ENCODE measurements around the gene MLXIP. TPM values are rescaled to one million over a fixed set of nuclear protein-coding genes. Genes with fewer than 3 reads are reported as not detected.

MLXIP gene
- total RNA-seq, 4 donors from 2014 or later, result 9.6 to 20.0 (median 11.4) TPM

- H3K4me3 ChIP-seq, result no peak overlapping the region
- intact Hi-C loops (cut with DNase I), result no loop called here
- 75 to 78% methylated on average over 13 to 17 of the region's 28 CpGs for WGBS, 2 donors
- peaks cover 32 to 85% (median 48%) of the 10 kb centered on the region in 3 donors for H3K36me3 ChIP-seq
- DNase-seq, result no peak
- H3K9me3 ChIP-seq, result no peaks in the 10 kb centered on the region
- no peak for TF ChIP-seq POLR2A (IDR thresholded peaks at IDR 0.05)
- TF ChIP-seq CTCF (IDR thresholded peaks at IDR 0.05), result no peak
- H3K4me1 ChIP-seq, result peaks cover 0 to 9% (median 0%) of the 10 kb centered on the region in 3 donors
- H3K27ac ChIP-seq, result no peak overlapping the region
- no peaks in the 10 kb centered on the region for H3K27me3 ChIP-seq
These were observed 54.8 kb downstream of the MLXIP start for GRCh38 chr12:122133192-122133950.

- H3K27ac ChIP-seq, result no peak overlapping the region
- no peak overlapping the region for H3K4me3 ChIP-seq
- H3K4me1 ChIP-seq, result peaks cover 0 to 9% (median 0%) of the 10 kb centered on the region in 3 donors
- peaks cover 23 to 84% (median 27%) of the 10 kb centered on the region in 3 donors for H3K36me3 ChIP-seq
- no peak for DNase-seq
- intact Hi-C loops (cut with DNase I), result no loop called here
- H3K27me3 ChIP-seq, result no peaks in the 10 kb centered on the region
- TF ChIP-seq CTCF (IDR thresholded peaks at IDR 0.05) (no peak), POLR2A (IDR thresholded peaks at IDR 0.05) (no peak)
- no peaks in the 10 kb centered on the region for H3K9me3 ChIP-seq
- 88 to 94% methylated on average over 3 to 4 of the region's 18 CpGs for WGBS, 2 donors
These were observed 57.0 kb downstream of the MLXIP start for GRCh38 chr12:122135437-122136031.

- Histone ChIP-seq H3K4me1 (peaks cover 0 to 9% (median 0%) of the 10 kb centered on the region in 3 donors), H3K36me3 (peaks cover 29 to 84% (median 36%) of the 10 kb centered on the region in 3 donors), H3K4me3 (no peak overlapping the region), H3K9me3 (no peaks in the 10 kb centered on the region), H3K27me3 (no peaks in the 10 kb centered on the region), H3K27ac (no peak overlapping the region)
- WGBS, 2 donors, result 79% methylated on average over 3 to 5 of the region's 10 CpGs
- no peak for DNase-seq
- TF ChIP-seq POLR2A (IDR thresholded peaks at IDR 0.05) (no peak), CTCF (IDR thresholded peaks at IDR 0.05) (no peak)
- intact Hi-C loops (cut with DNase I), result no loop called here
These were observed 58.7 kb downstream of the MLXIP start for GRCh38 chr12:122137229-122137628.

GRCh38 chr12:122137681-122138080 lies 59.1 kb downstream of the MLXIP start:
- Histone ChIP-seq H3K9me3 (no peaks in the 10 kb centered on the region), H3K4me3 (no peak overlapping the region), H3K27ac (no peak overlapping the region), H3K36me3 (peaks cover 26 to 84% (median 36%) of the 10 kb centered on the region in 3 donors), H3K4me1 (peaks cover 0 to 9% (median 0%) of the 10 kb centered on the region in 3 donors), H3K27me3 (no peaks in the 10 kb centered on the region)
- DNase-seq, result no peak
- WGBS, 2 donors, result 62 to 75% methylated on average over 2 to 3 of the region's 11 CpGs
- TF ChIP-seq CTCF (IDR thresholded peaks at IDR 0.05) (no peak), POLR2A (IDR thresholded peaks at IDR 0.05) (no peak)
- intact Hi-C loops (cut with DNase I), result no loop called here

GRCh38 chr12:122138181-122138580 lies 59.6 kb downstream of the MLXIP start:
- Histone ChIP-seq H3K9me3 (no peaks in the 10 kb centered on the region), H3K4me3 (no peak overlapping the region), H3K27ac (no peak overlapping the region), H3K36me3 (peaks cover 26 to 84% (median 32%) of the 10 kb centered on the region in 3 donors), H3K4me1 (peaks cover 0 to 9% (median 0%) of the 10 kb centered on the region in 3 donors), H3K27me3 (no peaks in the 10 kb centered on the region)
- DNase-seq, result no peak
- intact Hi-C loops (cut with DNase I), result no loop called here
- WGBS, 2 donors, result 60% methylated on average over 2 of the region's 11 CpGs; no CpG with 5 or more reads in 1 of the 2 donors
- TF ChIP-seq CTCF (IDR thresholded peaks at IDR 0.05) (no peak), POLR2A (IDR thresholded peaks at IDR 0.05) (no peak)
